ENCODE data around the gene CD207. TPM values are rescaled to one million over a fixed set of nuclear protein-coding genes. Genes with fewer than 3 reads are reported as not detected.
"Not testable (repeated sequence)": the region's sequence is repeated elsewhere in the genome, so short reads cannot be mapped to it uniquely, and the experiment has no call there.

Gene CD207
- not detected for polyA plus RNA-seq (ENCODE audit: low read depth in 6 of 6)

DNA sequence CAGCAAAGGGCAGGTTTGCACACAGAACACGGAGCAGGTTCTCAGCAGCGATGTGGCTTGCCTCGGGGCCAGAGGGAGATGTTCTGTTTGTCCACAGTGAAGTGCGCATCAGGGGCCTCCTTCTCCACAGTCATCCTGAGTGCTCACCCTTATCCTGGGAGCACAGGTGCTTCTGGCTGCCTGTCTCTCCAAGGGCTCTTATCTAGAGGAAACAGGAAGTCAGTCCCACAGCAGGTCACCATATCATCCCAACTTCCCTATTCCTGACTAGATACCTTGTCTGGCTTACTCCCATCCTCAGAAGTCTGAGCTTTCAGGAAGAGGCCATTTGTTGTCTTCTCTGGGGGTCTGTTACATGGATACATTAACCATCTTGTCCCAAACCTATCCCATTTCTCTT lies at the start of gene CD207:
TSS of gene CD207 (minus strand) at position 174 of the 400 bp plus-strand sequence. CDS start at position 134, 40 bp downstream.
- peak within 1 kb of the TSS in 1 of 8 donors; percentile 1 for H3K4me3 Mint-ChIP-seq
- H3K4me1 Mint-ChIP-seq: no peaks in the 10 kb centered on the region
- ATAC-seq (ENCODE audit: low read depth in 2 of 2) (no peak), DNase-seq (no peak)
- H3K27ac Mint-ChIP-seq: no peak within 1 kb of the TSS
- no peaks in the 10 kb centered on the region for H3K9me3 Mint-ChIP-seq
- H3K36me3 Mint-ChIP-seq: no peaks in the 10 kb centered on the region
- peaks cover 22 to 45% (median 34%) of the 10 kb centered on the region in 3 donors for H3K27me3 Mint-ChIP-seq

DNA sequence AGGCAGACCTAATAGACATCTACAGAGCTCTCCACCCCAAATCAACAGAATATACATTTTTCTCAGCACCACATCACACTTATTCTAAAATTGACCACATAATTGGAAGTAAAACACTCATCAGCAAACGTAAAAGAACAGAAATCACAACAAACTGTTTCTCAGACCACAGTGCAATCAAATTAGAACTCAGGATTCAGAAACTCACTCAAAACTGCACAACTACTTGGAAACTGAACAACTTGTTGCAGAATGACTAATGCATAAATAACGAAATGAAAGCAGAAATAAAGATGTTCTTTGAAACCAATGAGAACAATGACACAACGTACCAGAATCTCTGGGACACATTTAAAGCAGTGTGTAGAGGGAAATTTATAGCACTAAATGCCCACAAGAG lies 42.9 kb upstream of the CD207 start:
- not testable (repeated sequence) for H3K4me1 Mint-ChIP-seq; ATAC-seq (ENCODE audit: low read depth in 2 of 2); H3K4me3 Mint-ChIP-seq; H3K27ac Mint-ChIP-seq; DNase-seq
- Mint-ChIP-seq H3K36me3 (peaks cover 9 to 11% of the 10 kb centered on the region in 2 donors), H3K27me3 (peaks cover 91 to 100% (median 94%) of the 10 kb centered on the region in 3 donors), H3K9me3 (peaks cover 0 to 49% (median 22%) of the 10 kb centered on the region in 7 donors)

DNA sequence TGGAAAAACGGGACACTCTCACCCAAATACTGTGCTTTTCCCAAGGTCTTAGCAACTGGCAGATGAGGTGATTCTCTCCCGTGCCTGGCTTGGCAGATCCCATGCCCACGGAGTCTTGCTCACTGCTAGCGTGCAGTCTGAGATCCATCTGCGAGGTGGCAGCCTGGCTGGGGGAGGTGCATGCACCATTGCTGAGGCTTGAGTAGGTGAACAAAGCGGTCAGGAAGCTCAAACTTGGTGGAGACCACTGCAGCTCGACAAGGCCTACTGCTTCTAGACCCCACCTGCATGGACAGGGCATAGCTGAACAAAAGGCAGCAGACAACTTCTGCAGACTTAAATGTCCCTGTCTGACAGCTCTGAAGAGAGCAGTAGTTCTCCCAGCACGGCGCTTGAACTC lies 40.5 kb upstream of the CD207 start:
- DNase-seq; H3K4me1 Mint-ChIP-seq; H3K4me3 Mint-ChIP-seq; ATAC-seq (ENCODE audit: low read depth in 2 of 2); H3K27ac Mint-ChIP-seq: not testable (repeated sequence)
- Mint-ChIP-seq H3K36me3 (peaks cover 0 to 11% of the 10 kb centered on the region in 2 donors), H3K9me3 (peaks cover 0 to 26% (median 12%) of the 10 kb centered on the region in 7 donors), H3K27me3 (peaks cover 86 to 100% (median 86%) of the 10 kb centered on the region in 3 donors)

DNA sequence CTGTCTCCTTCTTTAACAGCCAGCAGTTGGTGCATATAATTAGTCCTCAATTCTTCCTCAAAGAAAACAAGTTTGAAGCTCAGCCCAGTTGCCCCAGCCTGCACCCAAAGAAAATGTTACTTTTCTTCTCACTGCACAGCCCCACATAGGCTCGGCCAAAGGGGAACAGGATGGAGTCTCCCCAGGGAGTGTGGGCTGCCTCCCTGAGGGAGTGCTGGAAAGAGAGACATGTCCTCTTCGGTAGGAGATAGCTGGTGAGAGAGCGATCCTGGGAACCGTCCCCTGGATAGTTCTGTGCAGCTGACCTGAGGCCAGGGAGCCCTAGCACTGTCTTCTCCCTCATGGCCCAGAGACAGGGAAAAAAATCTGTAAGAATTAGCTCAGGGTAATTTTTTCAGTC lies 37.9 kb upstream of the CD207 start:
- Mint-ChIP-seq H3K4me3 (no peak overlapping the region), H3K27me3 (peaks cover 67 to 86% (median 76%) of the 10 kb centered on the region in 3 donors), H3K9me3 (peaks cover 0 to 18% (median 7%) of the 10 kb centered on the region in 7 donors), H3K27ac (no peak overlapping the region), H3K4me1 (peaks cover 0 to 6% (median 5%) of the 10 kb centered on the region in 3 donors), H3K36me3 (peaks cover 0 to 9% of the 10 kb centered on the region in 2 donors)
- ATAC-seq (ENCODE audit: low read depth in 2 of 2) (no peak), DNase-seq (no peak)

DNA sequence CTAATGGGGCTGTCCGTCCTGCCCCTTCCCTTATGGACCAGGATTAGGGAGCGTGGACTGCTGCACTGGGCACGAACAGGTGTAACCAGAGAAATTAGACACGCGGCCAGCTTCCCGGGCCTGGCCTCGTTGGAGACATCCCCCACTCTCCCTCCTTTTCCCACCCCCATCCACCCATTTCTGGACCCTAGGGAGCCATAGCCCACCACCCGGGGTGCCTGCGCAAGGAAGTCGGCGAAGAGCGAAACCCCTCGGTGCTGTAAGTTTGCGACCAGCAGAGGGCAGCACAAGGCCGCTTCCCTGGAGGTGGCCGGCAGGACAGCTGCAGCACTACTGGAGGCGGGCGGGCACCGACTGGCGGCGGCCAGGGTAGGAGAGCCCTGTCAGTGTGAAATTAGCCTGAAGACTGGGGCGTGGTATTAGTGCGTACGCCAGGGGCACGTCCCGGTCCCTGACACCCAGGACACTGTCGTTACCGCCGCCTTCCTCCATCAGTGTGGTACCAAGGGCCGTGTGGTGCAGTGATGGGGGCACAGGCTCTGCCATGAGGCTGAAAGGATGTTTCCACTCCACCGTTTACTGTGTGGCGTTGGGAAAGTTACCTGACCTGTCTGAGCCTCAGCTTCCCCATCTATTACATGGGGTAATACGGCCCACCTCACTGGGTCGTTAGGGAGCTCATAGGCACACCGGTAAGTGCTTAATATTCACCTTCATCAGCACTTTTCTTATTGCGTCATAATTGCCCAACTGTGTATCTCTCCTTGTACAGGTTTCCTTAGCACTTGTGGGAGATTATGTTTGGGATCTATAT lies 36.0 kb upstream of the CD207 start:
- DNase-seq (peak; percentile 53), ATAC-seq (ENCODE audit: low read depth in 2 of 2) (peak; percentile 70 to 75)
- H3K4me1 Mint-ChIP-seq: peaks cover 0 to 6% (median 5%) of the 10 kb centered on the region in 3 donors
- H3K9me3 Mint-ChIP-seq: no peaks in the 10 kb centered on the region
- H3K27me3 Mint-ChIP-seq: peaks cover 51 to 66% (median 57%) of the 10 kb centered on the region in 3 donors
- peak overlapping the region in 4 of 8 donors; percentile 20 to 30 (median 27) for H3K4me3 Mint-ChIP-seq
- no peaks in the 10 kb centered on the region for H3K36me3 Mint-ChIP-seq
- no peak overlapping the region for H3K27ac Mint-ChIP-seq

DNA sequence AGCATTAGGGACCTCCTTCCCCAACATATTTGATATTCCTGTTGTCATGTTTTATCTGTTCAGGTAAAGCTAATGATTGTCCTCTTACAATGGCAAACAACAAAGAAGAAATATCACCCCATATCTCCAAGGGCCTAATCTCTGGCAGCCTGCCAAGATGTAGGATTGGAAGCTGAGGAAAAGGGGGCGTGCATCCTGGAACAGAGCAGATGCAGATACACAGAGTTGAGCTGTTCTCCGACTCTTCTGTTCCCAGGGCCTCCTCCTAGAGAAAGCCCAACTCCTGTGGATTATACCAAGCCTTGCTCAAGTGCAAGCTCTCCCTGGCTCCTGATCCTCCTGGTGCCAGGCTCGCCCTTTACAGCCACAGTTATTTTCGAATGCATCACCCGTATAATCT lies 35.2 kb upstream of the CD207 start:
- Mint-ChIP-seq H3K4me1 (peaks cover 0 to 6% (median 5%) of the 10 kb centered on the region in 3 donors), H3K27ac (no peak overlapping the region), H3K4me3 (no peak overlapping the region)

DNA sequence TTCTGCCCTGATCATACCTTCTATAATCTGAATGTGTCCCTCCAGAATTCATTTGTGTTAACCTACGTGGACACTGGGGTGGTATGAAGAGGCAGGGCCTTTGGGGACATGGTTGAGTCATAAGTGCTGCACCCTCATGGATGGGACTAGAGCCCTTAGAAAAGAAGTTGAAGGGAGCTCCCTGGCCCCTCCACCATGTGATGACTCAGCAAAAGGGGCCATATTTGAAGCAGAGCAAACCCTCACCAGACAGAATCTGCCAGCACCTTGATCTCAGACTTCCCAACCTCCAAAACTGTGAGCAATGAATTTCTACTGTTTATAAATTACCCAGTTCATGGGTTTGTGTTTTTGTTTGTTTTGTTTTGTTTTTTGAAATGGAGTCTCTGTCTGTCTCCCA lies 33.4 kb upstream of the CD207 start:
- no peak for ATAC-seq (ENCODE audit: low read depth in 2 of 2)
- H3K27me3 Mint-ChIP-seq: peaks cover 46 to 56% (median 46%) of the 10 kb centered on the region in 3 donors
- DNase-seq: no peak
- H3K36me3 Mint-ChIP-seq: no peaks in the 10 kb centered on the region
- H3K4me1 Mint-ChIP-seq: peaks cover 0 to 6% (median 5%) of the 10 kb centered on the region in 3 donors
- no peaks in the 10 kb centered on the region for H3K9me3 Mint-ChIP-seq
- H3K27ac Mint-ChIP-seq: no peak overlapping the region
- no peak overlapping the region for H3K4me3 Mint-ChIP-seq

More for the DNA sequence above, 35.2 kb upstream of the CD207 start:
- H3K36me3 Mint-ChIP-seq: no peaks in the 10 kb centered on the region
- H3K27me3 Mint-ChIP-seq: peaks cover 49 to 61% (median 50%) of the 10 kb centered on the region in 3 donors
- DNase-seq (no peak), ATAC-seq (ENCODE audit: low read depth in 2 of 2) (no peak)
- no peaks in the 10 kb centered on the region for H3K9me3 Mint-ChIP-seq

DNA sequence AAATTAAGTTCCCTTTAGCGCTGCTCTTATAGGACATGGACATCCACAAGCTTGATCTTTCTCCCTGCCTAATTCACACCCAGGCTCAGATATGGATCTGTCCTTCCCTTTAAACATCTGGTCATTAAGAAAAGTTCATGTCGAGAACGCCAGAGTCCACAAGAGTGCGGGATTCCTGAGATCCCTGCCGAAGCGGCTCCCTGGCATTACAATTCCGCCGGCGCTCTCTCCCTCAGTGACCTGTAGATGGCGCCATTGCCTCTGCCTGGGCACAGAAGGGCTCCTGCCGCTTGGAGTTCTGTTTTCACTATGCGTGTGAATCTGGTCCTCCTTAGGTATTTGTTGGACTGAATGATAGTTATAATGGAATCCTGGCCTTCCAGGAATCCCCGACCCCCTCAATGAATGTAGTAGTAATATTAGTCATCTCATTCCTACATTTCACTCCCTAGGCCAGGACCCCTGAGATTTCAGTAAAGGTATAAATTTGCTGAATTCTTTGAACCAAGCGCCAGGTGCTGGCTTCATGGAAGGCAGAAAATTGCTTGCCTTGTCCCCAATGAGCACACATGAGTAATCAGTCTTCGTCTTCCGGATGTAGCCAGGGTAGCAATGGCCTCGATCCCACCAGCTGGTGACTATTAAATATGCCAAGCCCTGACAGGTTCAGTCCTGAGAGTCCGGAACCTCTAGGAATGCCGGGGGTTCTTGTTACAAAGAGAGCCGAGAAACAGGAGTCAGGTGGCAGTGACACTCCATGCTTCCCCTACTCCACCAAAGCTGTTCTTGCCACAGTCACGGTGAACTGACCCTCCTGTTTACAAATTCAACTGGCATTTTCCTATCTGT lies 26.4 kb upstream of the CD207 start:
- Mint-ChIP-seq H3K4me3 (peak overlapping the region in 1 of 8 donors; percentile 32), H3K27me3 (peaks cover 65 to 74% (median 73%) of the 10 kb centered on the region in 3 donors), H3K36me3 (no peaks in the 10 kb centered on the region), H3K27ac (no peak overlapping the region), H3K4me1 (peaks cover 0 to 5% (median 3%) of the 10 kb centered on the region in 3 donors), H3K9me3 (no peaks in the 10 kb centered on the region)
- DNase-seq (peak; percentile 33), ATAC-seq (ENCODE audit: low read depth in 2 of 2) (peak; percentile 53 to 58)

DNA sequence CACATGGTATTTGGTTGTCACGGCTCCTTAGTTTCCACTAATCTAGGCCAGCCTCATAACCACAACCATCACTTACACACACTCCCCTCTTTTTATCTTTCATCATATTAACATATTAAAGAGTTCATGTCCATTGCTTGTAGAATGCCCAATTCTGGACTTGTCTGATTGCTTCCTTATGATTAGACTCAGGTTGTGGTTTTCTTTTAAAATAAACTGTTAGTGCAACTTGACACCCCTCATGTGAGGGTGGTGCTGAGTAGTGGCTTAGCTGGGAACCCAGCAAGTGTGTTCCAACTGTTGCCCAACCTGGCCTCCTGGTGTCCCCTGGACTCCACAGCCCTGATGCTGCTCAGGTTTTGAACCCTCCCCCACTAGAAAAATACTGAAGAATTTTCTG lies 20.1 kb upstream of the CD207 start:
- DNase-seq (no peak), ATAC-seq (ENCODE audit: low read depth in 2 of 2) (no peak)
- no peaks in the 10 kb centered on the region for H3K36me3 Mint-ChIP-seq
- no peak overlapping the region for H3K4me3 Mint-ChIP-seq
- no peak overlapping the region for H3K27ac Mint-ChIP-seq
- no peaks in the 10 kb centered on the region for H3K9me3 Mint-ChIP-seq
- no peaks in the 10 kb centered on the region for H3K4me1 Mint-ChIP-seq
- peaks cover 32 to 41% (median 35%) of the 10 kb centered on the region in 3 donors for H3K27me3 Mint-ChIP-seq

DNA sequence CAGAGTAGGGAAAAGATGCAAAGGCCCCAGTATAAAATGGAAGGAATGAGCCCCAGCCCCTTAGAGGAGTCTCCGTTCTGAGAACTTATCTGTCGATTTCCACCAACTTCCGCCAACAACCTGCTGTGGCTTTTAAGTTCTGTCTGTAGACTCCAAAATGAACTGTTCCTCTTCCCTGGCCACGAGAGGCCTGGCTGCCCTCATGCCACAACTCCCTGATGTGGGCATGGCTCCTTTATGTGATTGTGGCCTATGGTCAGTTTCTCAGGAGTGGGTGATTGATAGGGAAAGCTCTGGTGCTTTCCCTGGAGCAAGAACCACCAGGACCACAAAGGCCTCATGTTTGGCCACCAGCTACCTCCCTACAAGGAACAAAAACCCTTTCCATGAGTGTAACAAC lies 18.8 kb upstream of the CD207 start:
- peaks cover 21 to 28% (median 23%) of the 10 kb centered on the region in 3 donors for H3K27me3 Mint-ChIP-seq
- ATAC-seq (ENCODE audit: low read depth in 2 of 2): no peak
- no peaks in the 10 kb centered on the region for H3K4me1 Mint-ChIP-seq
- no peak overlapping the region for H3K27ac Mint-ChIP-seq
- H3K36me3 Mint-ChIP-seq: no peaks in the 10 kb centered on the region
- H3K4me3 Mint-ChIP-seq: no peak overlapping the region
- no peaks in the 10 kb centered on the region for H3K9me3 Mint-ChIP-seq
- DNase-seq: no peak

DNA sequence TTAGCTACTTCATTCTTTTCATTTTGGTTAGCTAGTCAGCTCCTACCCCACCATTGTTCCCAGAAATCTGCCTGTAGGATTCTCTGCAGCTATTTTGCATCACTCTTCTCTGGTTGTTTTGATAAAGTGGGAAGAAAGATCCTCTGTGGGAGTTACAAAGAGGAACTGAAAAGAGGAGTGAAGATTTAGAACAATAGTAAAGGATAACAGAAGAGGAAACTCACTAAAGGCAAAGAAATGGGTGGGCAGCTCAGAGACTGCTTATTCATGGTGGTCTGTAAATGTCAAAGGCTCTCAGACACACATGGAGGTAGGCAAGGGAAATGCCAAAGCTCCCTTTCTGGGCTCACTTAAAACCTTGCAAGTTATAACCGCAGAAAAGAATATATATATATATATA lies 17.2 kb upstream of the CD207 start:
- ATAC-seq (ENCODE audit: low read depth in 2 of 2): no peak
- Mint-ChIP-seq H3K4me1 (no peaks in the 10 kb centered on the region), H3K4me3 (no peak overlapping the region), H3K27me3 (peaks cover 12 to 13% (median 12%) of the 10 kb centered on the region in 3 donors), H3K9me3 (peaks cover 0 to 3% (median 0%) of the 10 kb centered on the region in 7 donors), H3K36me3 (no peaks in the 10 kb centered on the region), H3K27ac (no peak overlapping the region)
- DNase-seq: no peak

DNA sequence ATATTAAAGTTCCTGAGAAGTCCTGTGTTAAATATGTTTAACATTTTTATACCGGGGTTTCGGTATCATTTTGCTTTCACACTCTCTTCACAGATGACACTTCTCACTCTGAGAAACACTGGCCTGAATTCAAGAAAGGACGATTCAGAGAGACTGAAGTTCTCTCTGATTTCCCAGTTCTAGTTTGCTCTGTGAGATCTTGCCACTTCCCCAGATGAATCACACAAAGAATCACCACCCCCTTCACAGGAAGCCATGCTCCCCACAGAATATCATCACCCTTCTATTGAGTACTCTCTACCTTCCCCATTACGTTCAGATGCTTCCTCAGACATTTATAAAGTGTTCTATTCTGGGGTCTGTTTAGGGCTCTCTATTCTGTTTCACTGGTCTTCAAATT lies 16.1 kb upstream of the CD207 start:
- H3K4me1 Mint-ChIP-seq: no peaks in the 10 kb centered on the region
- H3K36me3 Mint-ChIP-seq: no peaks in the 10 kb centered on the region
- no peak for ATAC-seq (ENCODE audit: low read depth in 2 of 2)
- peaks cover 4 to 6% (median 5%) of the 10 kb centered on the region in 3 donors for H3K27me3 Mint-ChIP-seq
- H3K4me3 Mint-ChIP-seq: no peak overlapping the region
- no peak for DNase-seq
- peaks cover 0 to 12% (median 3%) of the 10 kb centered on the region in 7 donors for H3K9me3 Mint-ChIP-seq
- H3K27ac Mint-ChIP-seq: no peak overlapping the region

DNA sequence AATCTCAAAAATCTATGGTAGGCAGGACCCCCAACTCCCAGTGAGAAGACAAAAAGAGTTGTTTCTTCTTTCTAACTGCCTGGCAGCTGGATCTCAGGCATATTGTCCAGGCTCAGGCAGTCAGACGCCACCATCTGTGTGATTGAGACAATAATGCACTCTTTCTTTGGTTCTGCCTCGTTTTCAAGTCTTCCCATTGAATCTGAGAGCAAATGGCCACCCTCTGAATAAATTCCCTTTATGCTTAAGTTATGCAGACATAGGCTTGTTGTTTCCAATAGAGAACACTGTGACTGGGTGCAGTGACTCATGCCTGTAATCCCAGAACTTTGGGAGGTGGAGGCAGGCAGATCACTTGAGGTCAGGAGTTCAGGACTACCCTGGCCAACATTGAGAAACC lies 15.3 kb upstream of the CD207 start:
- Mint-ChIP-seq H3K4me1 (no peaks in the 10 kb centered on the region), H3K4me3 (no peak overlapping the region), H3K9me3 (peaks cover 0 to 18% (median 6%) of the 10 kb centered on the region in 7 donors), H3K27me3 (no peaks in the 10 kb centered on the region), H3K27ac (no peak overlapping the region), H3K36me3 (no peaks in the 10 kb centered on the region)
- DNase-seq: no peak
- ATAC-seq (ENCODE audit: low read depth in 2 of 2): no peak
